Measurements from ENCODE around the gene DENR.

The DENR gene

DNA sequence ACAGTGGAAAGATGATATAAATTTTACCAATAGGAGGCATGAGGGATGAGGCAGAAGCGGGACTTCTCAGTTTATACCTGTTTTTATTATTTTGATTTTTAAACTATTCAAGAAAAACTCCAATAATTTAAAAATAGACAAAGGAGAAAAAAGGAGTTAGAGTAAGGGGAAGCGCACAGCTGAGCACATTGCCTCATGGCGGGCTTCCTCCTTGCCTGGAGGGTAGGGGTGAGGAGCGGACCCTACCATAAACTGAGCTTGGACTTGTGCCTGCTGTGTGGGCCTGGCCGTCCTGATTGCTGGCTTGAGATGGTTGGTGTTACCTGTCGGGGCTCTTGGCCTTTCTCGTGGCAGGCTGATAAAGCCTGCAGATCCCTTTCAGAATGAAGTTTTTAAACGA lies 67.5 kb downstream of the DENR start:
- no peak for DNase-seq (ENCODE audit: low read depth)
